ENCODE measurements around the gene SLC66A2. TPM values are rescaled to one million over a fixed set of nuclear protein-coding genes. Genes with fewer than 3 reads are reported as not detected.

The SLC66A2 gene
- total RNA-seq, 1 donor from 2014 or later: 28.1 TPM

- no peak for TF ChIP-seq CTCF (conservative IDR thresholded peaks at IDR 0.05; ENCODE audit: low read depth, low read length)
- no peak overlapping the region for H3K4me3 ChIP-seq (ENCODE audit: low read depth, low read length)
- DNase-seq (ENCODE audit: low read depth): no peak
Observed at GRCh38 chr18:79940126-79940813, 11.2 kb downstream of the SLC66A2 start.

GRCh38 chr18:79939096-79939495 is 12.4 kb downstream of the SLC66A2 start:
- H3K4me3 ChIP-seq (ENCODE audit: low read depth, low read length): no peak overlapping the region
- no peak for TF ChIP-seq CTCF (conservative IDR thresholded peaks at IDR 0.05; ENCODE audit: low read depth, low read length)
- DNase-seq (ENCODE audit: low read depth): no peak

- H3K4me3 ChIP-seq (ENCODE audit: low read depth, low read length): no peak overlapping the region
- no peak for DNase-seq (ENCODE audit: low read depth)
- TF ChIP-seq CTCF (conservative IDR thresholded peaks at IDR 0.05; ENCODE audit: low read depth, low read length): no peak
Observed at GRCh38 chr18:79938196-79938595, 13.3 kb downstream of the SLC66A2 start.

GRCh38 chr18:79937103-79937860 is 14.2 kb downstream of the SLC66A2 start:
- no peak for TF ChIP-seq CTCF (conservative IDR thresholded peaks at IDR 0.05; ENCODE audit: low read depth, low read length)
- H3K4me3 ChIP-seq (ENCODE audit: low read depth, low read length): no peak overlapping the region
- no peak for DNase-seq (ENCODE audit: low read depth)

GRCh38 chr18:79936641-79937040 is 14.8 kb downstream of the SLC66A2 start:
- no peak for TF ChIP-seq CTCF (conservative IDR thresholded peaks at IDR 0.05; ENCODE audit: low read depth, low read length)

GRCh38 chr18:79935925-79936324 is 15.5 kb downstream of the SLC66A2 start:
- no peak for DNase-seq (ENCODE audit: low read depth)
- H3K4me3 ChIP-seq (ENCODE audit: low read depth, low read length): no peak overlapping the region
- no peak for TF ChIP-seq CTCF (conservative IDR thresholded peaks at IDR 0.05; ENCODE audit: low read depth, low read length)

More at GRCh38 chr18:79936641-79937040, 14.8 kb downstream of the SLC66A2 start:
- no peak for DNase-seq (ENCODE audit: low read depth)
- no peak overlapping the region for H3K4me3 ChIP-seq (ENCODE audit: low read depth, low read length)

Data from epithelial cell of proximal tubule (primary cell).